DOHH2 (cell line): Measurements from ENCODE around the gene CACNG5.

Source experiments
- H3F3A ChIP-seq: fragments of 200-600 bp; sonication (generic), shearing (Covaris generic); 2 replicates; pipeline ENCODE4 v1.6.0; 2016; ENCODE audit warnings: antibody characterized with exemption, mild to moderate bottlenecking; ENCODE audit not compliant: control insufficient read depth, insufficient read depth
- H3K27ac ChIP-seq: fragments of 200-600 bp; sonication (generic); 2 replicates; pipeline ENCODE4 v1.5.1; 2014; ENCODE audit warnings: low read depth, mild to moderate bottlenecking, low read length, moderate library complexity
- H3K27me3 ChIP-seq: fragments of 200-600 bp; sonication (generic); 2 replicates; pipeline ENCODE4 v1.6.1; 2014; ENCODE audit warnings: mild to moderate bottlenecking, low read length, mixed read lengths; ENCODE audit not compliant: control insufficient read depth
- H3K36me3 ChIP-seq: fragments of 200-600 bp; sonication (generic); 2 replicates; pipeline ENCODE4 v1.6.1; 2014; ENCODE audit warnings: mild to moderate bottlenecking, low read length, moderate library complexity, mixed read lengths; ENCODE audit not compliant: control insufficient read depth
- H3K4me1 ChIP-seq: fragments of 200-600 bp; sonication (generic); 2 replicates; pipeline ENCODE4 v1.6.1; 2014; ENCODE audit warnings: mild to moderate bottlenecking, low read length, mixed read lengths; ENCODE audit not compliant: control insufficient read depth
- H3K4me2 ChIP-seq: fragments of 200-600 bp; sonication (generic); 2 replicates; pipeline ENCODE4 v1.6.0; 2014; ENCODE audit warnings: mild to moderate bottlenecking, low read length, moderate library complexity
- H3K4me3 ChIP-seq: fragments of 200-600 bp; sonication (generic); 2 replicates; pipeline ENCODE4 v1.5.1; 2014; ENCODE audit warnings: mild to moderate bottlenecking, low read length, mixed read lengths
- H3K79me2 ChIP-seq: fragments of 200-600 bp; sonication (generic); 2 replicates; pipeline ENCODE4 v1.6.1; 2014; ENCODE audit warnings: mild to moderate bottlenecking, low read length, mixed read lengths; ENCODE audit not compliant: control insufficient read depth
- H3K9me2 ChIP-seq: fragments of 200-600 bp; sonication (generic); replicated peaks from 2 replicates; pipeline ENCODE4 v1.6.1; 2014; ENCODE audit warnings: mild to moderate bottlenecking, low read length, mixed read lengths; ENCODE audit not compliant: control insufficient read depth
- H3K9me3 ChIP-seq: fragments of 200-600 bp; sonication (generic); 2 replicates; pipeline ENCODE4 v1.6.1; 2014; ENCODE audit warnings: antibody characterized with exemption, low read length, mixed read lengths; ENCODE audit not compliant: control insufficient read depth, insufficient read depth
- H4K20me1 ChIP-seq: fragments of 200-600 bp; sonication (generic); 2 replicates; pipeline ENCODE4 v1.6.0; 2014; ENCODE audit warnings: low read depth, mild to moderate bottlenecking, antibody characterized with exemption, low read length, moderate library complexity; ENCODE audit not compliant: control insufficient read depth, insufficient read depth
- CTCF ChIP-seq: fragments of 200-600 bp; sonication (generic); IDR thresholded peaks from one replicate; pipeline ENCODE4 v1.5.1; 2014; ENCODE audit warnings: antibody characterized with exemption, mild to moderate bottlenecking, low read depth, low read length; ENCODE audit not compliant: poor library complexity, severe bottlenecking
- EZH2phosphoT487 ChIP-seq: fragments of 200-600 bp; sonication (generic); IDR thresholded peaks from 2 replicates; pipeline ENCODE4 v1.6.1; 2017; ENCODE audit warnings: borderline replicate concordance, mild to moderate bottlenecking, antibody characterized with exemption, low read length, moderate library complexity, mixed read lengths

Gene CACNG5

GRCh38 chr17:66842505-66842904 lies 7.6 kb downstream of the CACNG5 start:
- H3K27me3 ChIP-seq, result no peaks in the 10 kb centered on the region
- TF ChIP-seq CTCF (no peak), EZH2phosphoT487 (no peak)
- no peaks in the 10 kb centered on the region for H3K36me3 ChIP-seq
- no peak overlapping the region for H3K4me3 ChIP-seq
- no peaks in the 10 kb centered on the region for H3F3A ChIP-seq
- H3K9me3 ChIP-seq, result peaks cover 18% of the 10 kb centered on the region; the same call in 1 of the 2 replicates
- no peaks in the 10 kb centered on the region for H3K4me1 ChIP-seq
- H4K20me1 ChIP-seq, result no peaks in the 10 kb centered on the region
- H3K79me2 ChIP-seq, result no peaks in the 10 kb centered on the region
- H3K9me2 ChIP-seq, result no peaks in the 10 kb centered on the region
- no peak overlapping the region for H3K27ac ChIP-seq
- H3K4me2 ChIP-seq, result no peak overlapping the region

- Histone ChIP-seq H3K4me3 (no peak overlapping the region), H3K9me3 (peaks cover 18% of the 10 kb centered on the region; the same call in 1 of the 2 replicates), H3K4me2 (no peak overlapping the region), H3K27ac (no peak overlapping the region), H3F3A (no peaks in the 10 kb centered on the region), H3K27me3 (no peaks in the 10 kb centered on the region), H3K4me1 (no peaks in the 10 kb centered on the region), H3K79me2 (no peaks in the 10 kb centered on the region), H3K36me3 (no peaks in the 10 kb centered on the region), H3K9me2 (no peaks in the 10 kb centered on the region), H4K20me1 (no peaks in the 10 kb centered on the region)
- TF ChIP-seq CTCF (no peak), EZH2phosphoT487 (no peak)
These were observed 8.0 kb downstream of the CACNG5 start for GRCh38 chr17:66842959-66843358.

GRCh38 chr17:66843627-66844026 lies 8.7 kb downstream of the CACNG5 start:
- no peaks in the 10 kb centered on the region for H3K36me3 ChIP-seq
- H3K4me3 ChIP-seq, result no peak overlapping the region
- H3K4me1 ChIP-seq, result no peaks in the 10 kb centered on the region
- H3F3A ChIP-seq, result no peaks in the 10 kb centered on the region
- peaks cover 18% of the 10 kb centered on the region; the same call in 1 of the 2 replicates for H3K9me3 ChIP-seq
- no peaks in the 10 kb centered on the region for H4K20me1 ChIP-seq
- TF ChIP-seq CTCF, result no peak
- TF ChIP-seq EZH2phosphoT487, result no peak
- no peak overlapping the region for H3K27ac ChIP-seq
- H3K4me2 ChIP-seq, result no peak overlapping the region
- H3K79me2 ChIP-seq, result no peaks in the 10 kb centered on the region
- H3K27me3 ChIP-seq, result no peaks in the 10 kb centered on the region
- H3K9me2 ChIP-seq, result no peaks in the 10 kb centered on the region

GRCh38 chr17:66847704-66848103 lies 12.8 kb downstream of the CACNG5 start:
- H3K4me2 ChIP-seq, result no peak overlapping the region
- H3K36me3 ChIP-seq, result no peaks in the 10 kb centered on the region
- no peak overlapping the region for H3K4me3 ChIP-seq
- H3K9me2 ChIP-seq, result no peaks in the 10 kb centered on the region
- H3F3A ChIP-seq, result no peaks in the 10 kb centered on the region
- no peaks in the 10 kb centered on the region for H4K20me1 ChIP-seq
- peaks cover 8% of the 10 kb centered on the region for H3K4me1 ChIP-seq
- H3K27me3 ChIP-seq, result no peaks in the 10 kb centered on the region
- no peaks in the 10 kb centered on the region for H3K79me2 ChIP-seq
- H3K27ac ChIP-seq, result no peak overlapping the region
- H3K9me3 ChIP-seq, result peaks cover 18% of the 10 kb centered on the region; the same call in 1 of the 2 replicates
- TF ChIP-seq CTCF (no peak), EZH2phosphoT487 (no peak)
